ENCODE data around the gene LKAAEAR1. TPM values are rescaled to one million over a fixed set of nuclear protein-coding genes. Genes with fewer than 3 reads are reported as not detected.

The LKAAEAR1 gene
- total RNA-seq, 6 experiments from 2014 or later = not detected

- WGBS (ENCODE audit: insufficient coverage, low coverage, low lambda C conversion rate, missing lambda C conversion rate) = 82% methylated on average over 4 of the region's 11 CpGs
- Histone ChIP-seq H3K27me3 (no peaks in the 10 kb centered on the region), H3K4me1 (peaks cover 0 to 3% (median 0%) of the 10 kb centered on the region in 4 donors), H3K9me3 (no peaks in the 10 kb centered on the region), H3K27ac (no peak overlapping the region), H3K36me3 (peaks cover 0 to 35% (median 14%) of the 10 kb centered on the region in 4 donors), H3K4me3 (no peak overlapping the region)
- DNase-seq = no peak
- ATAC-seq = no peak
- TF ChIP-seq POLR2A (IDR thresholded peaks at IDR 0.05) (no peak), CTCF (IDR thresholded peaks at IDR 0.05) (no peak)
- intact Hi-C loops (cut with DNase I) = no loop called here
Observed at GRCh38 chr20:64033981-64034493, 50.2 kb downstream of the LKAAEAR1 start.

Small RNA genes lying within 50 kb of the gene (microRNA-seq; reads per million reads assigned to microRNA genes)
- gene MIR6813 = 0.29 to 2.6 reads per million in 2 donors

Small RNA genes lying within 50 kb of the gene (small RNA-seq; reads per million reads assigned to genes)
- gene AL355803.1 (0 reads per million in 2 experiments), gene MIR6813 (0 reads per million in 2 experiments)

Other genes with a start within 250 kb of the LKAAEAR1 start
- gene ABHD16B, start 222.9 kb downstream of the LKAAEAR1 start, total RNA-seq = not detected
- 10 to 100 TPM; 20.1 to 46.8 (median 30.5) TPM for gene TPD52L2, start 219.1 kb downstream of the LKAAEAR1 start, total RNA-seq
- 10 to 100 TPM; 10.7 to 26.0 (median 15.1) TPM for gene DNAJC5, start 189.3 kb downstream of the LKAAEAR1 start, total RNA-seq
- gene UCKL1, start 128.0 kb downstream of the LKAAEAR1 start, total RNA-seq = 10 to 100 TPM; 13.1 to 28.5 (median 16.9) TPM
- gene ZNF512B, start 114.5 kb downstream of the LKAAEAR1 start, total RNA-seq = 10 to 100 TPM; 10.8 to 16.8 (median 14.0) TPM
- 1 to 10 TPM; 2.7 to 6.7 (median 3.5) TPM for gene SAMD10, start 104.8 kb downstream of the LKAAEAR1 start, total RNA-seq
- 10 to 100 TPM; 21.7 to 28.9 (median 24.4) TPM for gene PRPF6, start 103.3 kb downstream of the LKAAEAR1 start, total RNA-seq
- 1 to 10 TPM in 1 of 6 experiments, under 1 TPM in 4, not detected in 1; 0.29 to 1.1 (median 0.44) TPM for gene C20orf204, start 48.2 kb downstream of the LKAAEAR1 start, total RNA-seq
- gene SOX18, start 34.8 kb downstream of the LKAAEAR1 start, total RNA-seq = 1 to 10 TPM; 4.1 to 7.8 (median 5.6) TPM
- gene TCEA2, start 21.2 kb downstream of the LKAAEAR1 start, total RNA-seq = 10 to 100 TPM; 14.8 to 45.6 (median 28.6) TPM
- gene RGS19, start 4.9 kb downstream of the LKAAEAR1 start, total RNA-seq = 10 to 100 TPM in 2 of 6 experiments, 1 to 10 TPM in 4; 2.6 to 10.9 (median 5.7) TPM
- under 1 TPM in 5 of 6 experiments, not detected in 1; 0.13 to 0.32 (median 0.25) TPM for gene OPRL1, start 4.3 kb downstream of the LKAAEAR1 start, total RNA-seq
- gene NPBWR2, start 23.2 kb upstream of the LKAAEAR1 start, total RNA-seq = not detected
- gene MYT1, start 80.1 kb upstream of the LKAAEAR1 start, total RNA-seq = under 1 TPM in 2 of 6 experiments, not detected in 4; 0.06 to 0.09 TPM
- gene PCMTD2, start 171.3 kb upstream of the LKAAEAR1 start, total RNA-seq = 10 to 100 TPM; 24.5 to 39.7 (median 28.6) TPM